HG03457 (cell line): ENCODE results near the gene SDR39U1.

Source experiments
- ATAC-seq: cut with Tn5 transposase; IDR thresholded peaks from one replicate; pipeline ENCODE4 v1.9.1; 2021; ENCODE audit warnings: moderate number of reproducible peaks; ENCODE audit not compliant: unreplicated experiment

The SDR39U1 gene

DNA sequence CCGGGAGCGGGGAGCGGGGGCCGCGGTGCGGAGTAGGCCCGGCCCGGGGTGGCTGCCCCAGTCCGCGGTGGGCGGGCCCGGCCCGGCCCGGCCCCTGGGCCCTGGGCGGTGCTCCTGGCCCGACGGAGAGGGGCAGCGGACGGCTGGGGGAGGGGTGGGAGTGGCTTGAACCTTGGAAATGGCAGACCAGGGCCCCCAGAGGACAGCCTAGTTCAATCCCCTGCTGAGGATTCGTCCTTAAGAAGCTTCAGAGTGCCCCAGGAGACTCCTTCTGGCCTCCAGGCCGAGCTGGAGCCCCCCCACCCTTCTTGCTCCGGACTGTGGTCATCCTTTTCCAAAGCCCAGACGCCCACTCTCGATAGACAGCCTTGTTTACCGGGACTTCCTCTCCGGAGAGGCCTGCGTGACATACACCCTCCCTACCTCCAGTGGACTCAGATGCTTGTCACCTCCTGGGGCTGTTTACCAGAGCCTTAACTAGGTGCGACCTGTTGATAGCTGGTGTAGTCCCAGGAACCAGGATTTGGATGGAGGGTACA lies 12.4 kb downstream of the SDR39U1 start:
- ATAC-seq: peak; percentile 43

- ATAC-seq: peak; percentile 73
Observed at GRCh38 chr14:24429395-24430142, 13.0 kb downstream of the SDR39U1 start, which contains the start of the genes CBLN3 and KHNYN. CBLN3 (minus strand) TSS chr14:24429668; CDS start chr14:24429054, 614 bp downstream. KHNYN (plus strand) TSS chr14:24429954; CDS start chr14:24430731, 777 bp downstream.

GRCh38 chr14:24428628-24429394 lies 13.8 kb downstream of the SDR39U1 start:
- ATAC-seq: no peak

DNA sequence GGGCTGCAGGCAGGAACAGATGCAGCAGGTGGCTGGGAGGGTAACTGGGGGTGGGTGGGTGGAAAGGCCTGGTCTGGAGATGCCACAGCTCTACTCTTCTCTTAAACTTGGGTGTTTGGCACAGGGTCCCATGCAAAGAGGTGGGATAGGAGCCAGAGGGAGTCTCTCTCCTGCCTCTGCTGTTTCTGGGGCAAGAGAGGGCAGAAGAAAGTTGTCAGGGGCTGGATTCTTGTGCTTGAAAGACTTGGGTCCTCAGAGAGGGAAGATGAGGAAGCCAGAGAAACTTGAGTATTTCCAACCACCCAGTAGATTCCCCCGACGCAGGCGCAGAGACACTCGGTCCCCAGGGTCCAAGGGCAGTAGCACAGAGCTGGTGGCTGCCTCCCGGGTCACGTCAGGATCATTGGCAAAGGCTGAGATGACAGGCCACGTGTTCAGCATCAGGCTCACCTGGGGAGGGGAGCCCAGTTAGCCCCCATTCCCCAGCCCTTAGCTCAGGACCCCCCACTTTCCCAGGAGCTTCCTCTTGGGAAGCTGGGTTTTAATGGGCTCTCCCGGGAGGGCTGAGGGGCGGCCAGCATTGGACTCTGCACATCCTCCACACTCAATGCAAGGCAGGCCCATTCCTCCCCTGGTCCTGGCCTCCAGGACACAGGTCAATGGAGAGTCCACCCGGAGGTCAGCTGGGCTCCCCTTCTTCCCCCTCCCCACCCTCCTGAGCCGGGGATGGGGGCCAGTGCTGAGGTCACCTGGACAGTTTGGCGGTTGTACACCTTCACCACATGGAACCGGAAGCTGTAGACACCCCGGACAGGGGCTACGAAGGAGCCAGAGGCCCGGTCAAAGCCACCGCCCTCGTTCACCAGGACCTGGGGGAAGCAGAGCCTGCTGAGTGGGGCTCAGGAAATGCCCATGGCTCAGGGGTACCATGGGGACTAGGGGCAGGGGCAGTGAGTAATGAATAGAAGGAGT lies 14.8 kb downstream of the SDR39U1 start:
- no peak for ATAC-seq

- no peak for ATAC-seq
Observed at GRCh38 chr14:24426912-24427536, 15.6 kb downstream of the SDR39U1 start.

GRCh38 chr14:24426150-24426911 lies 16.2 kb downstream of the SDR39U1 start:
- ATAC-seq: no peak

- no peak for ATAC-seq
Observed at GRCh38 chr14:24425704-24426103, 16.9 kb downstream of the SDR39U1 start.

GRCh38 chr14:24422694-24423601 lies 19.6 kb downstream of the SDR39U1 start:
- ATAC-seq: no peak

- no peak for ATAC-seq
Observed at GRCh38 chr14:24422261-24422660, 20.3 kb downstream of the SDR39U1 start.

DNA sequence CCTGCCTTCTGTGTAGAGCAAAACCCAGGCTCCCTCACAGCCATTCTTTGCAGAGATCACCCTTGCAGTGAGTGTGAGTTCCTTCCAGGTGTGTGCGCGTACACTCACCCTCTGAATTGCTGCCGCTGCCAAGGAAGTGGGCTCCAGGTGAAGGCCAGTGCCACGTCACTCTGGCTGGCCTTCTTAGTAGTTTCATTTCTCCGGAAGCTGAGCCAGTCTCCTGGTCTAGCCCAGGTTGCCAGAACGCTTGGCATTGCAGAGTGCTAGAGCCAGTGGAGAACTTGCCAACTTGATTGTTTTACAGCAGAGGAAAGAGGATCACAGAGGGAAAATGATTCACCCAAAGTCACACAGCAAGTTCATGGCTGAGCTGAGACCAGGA lies 24.1 kb downstream of the SDR39U1 start:
- ATAC-seq: no peak

GRCh38 chr14:24417832-24418491 lies 24.6 kb downstream of the SDR39U1 start:
- ATAC-seq: no peak

DNA sequence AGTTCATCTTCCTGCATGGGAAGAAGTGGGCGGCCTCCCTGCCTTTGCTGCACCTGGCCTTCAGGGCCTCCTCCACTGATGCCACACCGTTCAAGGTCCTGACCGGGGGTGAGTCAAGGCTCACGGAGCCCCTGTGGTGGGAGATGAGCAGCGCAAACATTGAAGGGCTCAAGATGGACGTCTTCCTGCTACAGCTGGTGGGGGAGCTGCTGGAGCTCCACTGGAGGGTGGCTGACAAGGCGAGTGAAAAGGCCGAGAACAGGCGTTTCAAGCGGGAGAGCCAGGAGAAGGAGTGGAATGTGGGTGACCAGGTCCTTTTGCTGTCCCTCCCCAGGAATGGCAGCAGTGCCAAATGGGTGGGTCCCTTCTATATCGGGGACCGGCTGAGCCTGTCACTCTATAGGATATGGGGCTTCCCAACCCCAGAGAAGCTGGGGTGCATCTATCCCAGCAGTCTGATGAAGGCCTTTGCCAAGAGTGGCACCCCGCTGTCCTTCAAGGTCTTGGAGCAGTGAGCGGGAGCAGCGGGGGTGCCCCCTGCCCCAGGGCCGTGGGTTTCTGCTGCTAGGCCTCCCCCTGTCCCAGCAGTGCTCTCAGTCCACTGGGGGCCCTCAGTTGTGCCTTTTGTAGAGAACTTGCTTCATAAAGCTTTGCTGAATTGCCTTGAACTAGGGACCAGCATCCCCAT lies 25.5 kb downstream of the SDR39U1 start:
- no peak for ATAC-seq

- no peak for ATAC-seq
Observed at GRCh38 chr14:24416254-24416931, 26.2 kb downstream of the SDR39U1 start.

DNA sequence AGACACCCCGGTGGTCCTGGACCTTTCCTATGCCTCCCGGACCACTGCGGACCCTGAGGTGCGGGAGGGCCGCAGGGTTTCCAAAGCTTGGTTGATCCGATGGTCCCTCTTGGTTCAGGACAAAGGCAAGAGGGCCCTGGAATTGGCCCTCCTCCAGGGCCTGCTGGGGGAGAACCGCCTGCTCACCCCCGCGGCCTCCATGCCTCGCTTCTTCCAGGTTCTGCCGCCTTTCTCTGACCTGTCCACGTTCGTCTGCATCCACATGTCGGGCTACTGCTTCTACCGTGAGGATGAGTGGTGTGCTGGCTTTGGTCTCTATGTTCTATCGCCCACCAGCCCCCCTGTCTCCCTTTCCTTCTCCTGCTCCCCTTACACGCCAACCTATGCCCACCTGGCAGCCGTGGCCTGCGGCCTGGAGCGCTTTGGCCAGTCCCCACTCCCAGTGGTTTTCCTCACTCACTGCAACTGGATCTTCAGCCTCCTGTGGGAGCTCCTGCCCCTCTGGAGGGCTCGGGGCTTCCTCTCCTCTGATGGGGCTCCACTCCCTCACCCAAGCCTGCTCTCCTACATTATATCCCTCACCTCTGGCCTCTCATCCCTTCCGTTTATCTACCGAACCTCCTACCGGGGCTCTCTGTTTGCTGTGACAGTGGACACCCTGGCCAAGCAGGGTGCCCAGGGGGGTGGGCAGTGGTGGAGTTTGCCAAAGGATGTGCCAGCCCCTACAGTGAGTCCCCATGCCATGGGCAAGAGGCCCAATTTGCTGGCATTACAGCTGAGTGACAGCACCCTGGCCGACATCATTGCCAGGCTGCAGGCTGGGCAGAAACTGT lies 26.9 kb downstream of the SDR39U1 start:
- no peak for ATAC-seq

GRCh38 chr14:24414732-24415420 lies 27.7 kb downstream of the SDR39U1 start:
- no peak for ATAC-seq
